GM12878 (cell line): ENCODE measurements around the gene U2AF2. TPM values are rescaled to one million over a fixed set of nuclear protein-coding genes. Genes with fewer than 3 reads are reported as not detected.

Experiments used
- ATF7 ChIP-seq: fragments of 450-650 bp; IDR thresholded peaks from 2 replicates; pipeline ENCODE4 v1.6.1; 2016; ENCODE audit warnings: low read depth, mild to moderate bottlenecking
- CBFB ChIP-seq: IDR thresholded peaks from 2 replicates; pipeline ENCODE4 v1.6.1; 2016; ENCODE audit warnings: antibody characterized with exemption, low read depth
- CREB1 ChIP-seq: IDR thresholded peaks from 2 replicates; pipeline ENCODE4 v1.6.1; 2012; ENCODE audit warnings: low read depth, mild to moderate bottlenecking, inconsistent platforms
- E2F8 ChIP-seq: fragments of 450-650 bp; IDR thresholded peaks from 2 replicates; pipeline ENCODE4 v1.6.1; 2018; ENCODE audit warnings: mild to moderate bottlenecking, low read depth, moderate library complexity; ENCODE audit not compliant: partially characterized antibody
- IKZF1 ChIP-seq: fragments of 450-650 bp; conservative IDR thresholded peaks from 2 replicates; pipeline ENCODE4 v1.6.1; 2017; ENCODE audit warnings: antibody characterized with exemption, mild to moderate bottlenecking
- NFYB ChIP-seq: IDR thresholded peaks from 2 replicates; pipeline ENCODE4 v1.6.1; 2011; ENCODE audit warnings: low read depth, mild to moderate bottlenecking, low read length, improper control_type of control experiment, moderate library complexity; ENCODE audit not compliant: insufficient read depth
- REST ChIP-seq: IDR thresholded peaks from 2 replicates; pipeline ENCODE4 v1.6.1; 2012; ENCODE audit warnings: mild to moderate bottlenecking, low read depth, low read length
- polyA plus RNA-seq, 11 experiments: library from polyadenylated mRNA; depleted of rRNA in 4 of 11; unstranded in 6 of 11; stranded (reverse) in 5 of 11; fragments of >200 nt; fragmentation: Nextera tagmentation in 4 of 11; fragmentation: Illumina TruSeq in 1 of 11; extraction: Ambion mirVana in 4 of 11; extraction: Trizol in 1 of 11; gene quantifications; 1 replicate in 1 of 11; 2 replicates in 10 of 11; pipeline versions ENCODE4 v1.2.1 to v1.2.3, GENCODE V29; 2011 to 2016; ENCODE audit warnings: inconsistent platforms in 2 of 11, missing spikeins in 2 of 11, low read depth in 1 of 11
- total RNA-seq, 4 experiments: library from RNA; depleted of rRNA in 3 of 4; stranded (reverse); fragments of >200 nt in 3 of 4; fragmentation: Illumina TruSeq in 1 of 4; extraction: Trizol in 1 of 4; gene quantifications; 2 replicates each; pipeline versions ENCODE4 v1.2.1 to v1.2.3, GENCODE V29; 2013 to 2021

Gene U2AF2
- total and polyA plus RNA-seq, 10 of the 15 experiments (the other 5 are each of a cell fraction or from before 2014, with no cell fraction given): 3.0 to 338 (median 130) TPM

GRCh38 chr19:55651236-55651635, 3.6 kb upstream of the U2AF2 start (continued):
- TF ChIP-seq REST (no peak), CREB1 (no peak), CBFB (no peak), IKZF1 (no peak), E2F8 (no peak), ATF7 (no peak), NFYB (no peak)
